Measurements from ENCODE around the gene ATXN2. TPM values are rescaled to one million over a fixed set of nuclear protein-coding genes. Genes with fewer than 3 reads are reported as not detected.

The ATXN2 gene
- total and polyA plus RNA-seq, 9 of the 15 experiments (the other 6 are each of a cell fraction or from before 2014, with no cell fraction given): 16.8 to 67.8 (median 29.3) TPM

GRCh38 chr12:111578276-111578970, 20.7 kb downstream of the ATXN2 start (continued):
- no peak for TF ChIP-seq CREB3 (tag; conservative IDR thresholded peaks at IDR 0.05; ENCODE audit: low read depth)
- TF ChIP-seq MTF1 (CRISPR knock-in tag; IDR thresholded peaks at IDR 0.05; ENCODE audit: borderline replicate concordance): no peak
- TF ChIP-seq CLOCK (CRISPR knock-in tag; IDR thresholded peaks at IDR 0.05; ENCODE audit: borderline replicate concordance): no peak
- peak; percentile 81 for TF ChIP-seq ZNF121 (CRISPR knock-in tag; conservative IDR thresholded peaks at IDR 0.05)
- TF ChIP-seq RREB1 (CRISPR knock-in tag; IDR thresholded peaks at IDR 0.05): no peak
- no peak for TF ChIP-seq SLC30A9 (CRISPR knock-in tag; IDR thresholded peaks at IDR 0.05)
- TF ChIP-seq ZNF431 (CRISPR knock-in tag; IDR thresholded peaks at IDR 0.05): no peak
- TF ChIP-seq SNRNP70 (optimal IDR thresholded peaks at IDR 0.05; ENCODE audit: low read depth, low read length): no peak
- no peak for TF ChIP-seq TCFL5 (CRISPR knock-in tag; conservative IDR thresholded peaks at IDR 0.05)
- peak; percentile 78 for TF ChIP-seq NFE2 (IDR thresholded peaks at IDR 0.05; ENCODE audit: low read depth)
- no peak for TF ChIP-seq PHB (CRISPR knock-in tag; IDR thresholded peaks at IDR 0.05)
- no peak for TF ChIP-seq MLLT1 (IDR thresholded peaks at IDR 0.05)
- no peak for TF ChIP-seq GTF2A2 (tag; IDR thresholded peaks at IDR 0.05)
- TF ChIP-seq TFE3 (CRISPR knock-in tag; IDR thresholded peaks at IDR 0.05): no peak
- no peak for TF ChIP-seq HDAC8 (tag; IDR thresholded peaks at IDR 0.05)

Data from K562 (cell line).